ENCODE data around the gene SLC22A7.

GRCh38 chr6:43310134-43310533 is 12.1 kb downstream of the SLC22A7 start:
- TF ChIP-seq, protein P1, sequence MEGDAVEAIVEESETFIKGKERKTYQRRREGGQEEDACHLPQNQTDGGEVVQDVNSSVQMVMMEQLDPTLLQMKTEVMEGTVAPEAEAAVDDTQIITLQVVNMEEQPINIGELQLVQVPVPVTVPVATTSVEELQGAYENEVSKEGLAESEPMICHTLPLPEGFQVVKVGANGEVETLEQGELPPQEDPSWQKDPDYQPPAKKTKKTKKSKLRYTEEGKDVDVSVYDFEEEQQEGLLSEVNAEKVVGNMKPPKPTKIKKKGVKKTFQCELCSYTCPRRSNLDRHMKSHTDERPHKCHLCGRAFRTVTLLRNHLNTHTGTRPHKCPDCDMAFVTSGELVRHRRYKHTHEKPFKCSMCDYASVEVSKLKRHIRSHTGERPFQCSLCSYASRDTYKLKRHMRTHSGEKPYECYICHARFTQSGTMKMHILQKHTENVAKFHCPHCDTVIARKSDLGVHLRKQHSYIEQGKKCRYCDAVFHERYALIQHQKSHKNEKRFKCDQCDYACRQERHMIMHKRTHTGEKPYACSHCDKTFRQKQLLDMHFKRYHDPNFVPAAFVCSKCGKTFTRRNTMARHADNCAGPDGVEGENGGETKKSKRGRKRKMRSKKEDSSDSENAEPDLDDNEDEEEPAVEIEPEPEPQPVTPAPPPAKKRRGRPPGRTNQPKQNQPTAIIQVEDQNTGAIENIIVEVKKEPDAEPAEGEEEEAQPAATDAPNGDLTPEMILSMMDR (IDR thresholded peaks at IDR 0.05; ENCODE audit: low read depth, low read length) = no peak
- no peak for TF ChIP-seq EZH2phosphoT487 (IDR thresholded peaks at IDR 0.05; ENCODE audit: low read depth)

Data from OCI-LY3 (cell line).